HEK293 (cell line): Measurements from ENCODE around the gene WDR4.
"Not testable (repeated sequence)": the region's sequence is repeated elsewhere in the genome, so short reads cannot be mapped to it uniquely, and the experiment has no call there.

Experiments
- CTCF ChIP-seq: fragments of 450-650 bp; formaldehyde crosslinking; IDR thresholded peaks from 2 replicates; pipeline ENCODE4 v1.5.1; 2016; ENCODE audit warnings: missing biosample characterization, missing genetic modification characterization
- SCRT2 ChIP-seq: fragments of 450-650 bp; formaldehyde crosslinking; IDR thresholded peaks from 2 replicates; pipeline ENCODE4 v1.5.1; 2016; ENCODE audit warnings: missing biosample characterization, missing genetic modification characterization
- YY2 ChIP-seq: fragments of 450-650 bp; formaldehyde crosslinking; IDR thresholded peaks from 2 replicates; pipeline ENCODE4 v1.5.1; 2016; ENCODE audit warnings: missing biosample characterization, missing genetic modification characterization
- ZBTB44 ChIP-seq: fragments of 450-650 bp; IDR thresholded peaks from 2 replicates; pipeline ENCODE4 v1.5.1; 2018; ENCODE audit warnings: missing biosample characterization, mild to moderate bottlenecking, missing genetic modification characterization
- ZBTB48 ChIP-seq: fragments of 450-650 bp; formaldehyde crosslinking; IDR thresholded peaks from 2 replicates; pipeline ENCODE4 v1.5.1; 2016; ENCODE audit warnings: missing biosample characterization, missing genetic modification characterization
- ZNF121 ChIP-seq: fragments of 450-650 bp; formaldehyde crosslinking; IDR thresholded peaks from 2 replicates; pipeline ENCODE4 v1.5.1; 2016; ENCODE audit warnings: missing biosample characterization, missing genetic modification characterization
- ZNF132 ChIP-seq: fragments of 450-650 bp; formaldehyde crosslinking; IDR thresholded peaks from 2 replicates; pipeline ENCODE4 v1.5.1; 2017; ENCODE audit warnings: missing biosample characterization, missing genetic modification characterization, borderline replicate concordance
- ZNF138 ChIP-seq: fragments of 450-650 bp; formaldehyde crosslinking; IDR thresholded peaks from 2 replicates; pipeline ENCODE4 v1.5.1; 2016; ENCODE audit warnings: missing biosample characterization, missing genetic modification characterization, borderline replicate concordance
- ZNF18 ChIP-seq: fragments of 450-650 bp; formaldehyde crosslinking; IDR thresholded peaks from 2 replicates; pipeline ENCODE4 v1.5.1; 2016; ENCODE audit warnings: missing biosample characterization, missing genetic modification characterization
- ZNF274 ChIP-seq, 2 experiments: fragments of 200-500 bp in 1 of 2; fragments of 450-650 bp in 1 of 2; sonication (Bioruptor generic) in 1 of 2; formaldehyde crosslinking in 1 of 2; IDR thresholded peaks; 2 replicates each; pipeline versions ENCODE4 v1.5.1 to v1.6.1; 2014 to 2016; ENCODE audit warnings: borderline replicate concordance in 1 of 2, inconsistent platforms in 1 of 2, low read length in 1 of 2, missing biosample characterization in 1 of 2, missing genetic modification characterization in 1 of 2
- ZNF302 ChIP-seq: fragments of 450-650 bp; formaldehyde crosslinking; IDR thresholded peaks from 2 replicates; pipeline ENCODE4 v1.5.1; 2016; ENCODE audit warnings: missing biosample characterization, missing genetic modification characterization, low read depth
- ZNF600 ChIP-seq: fragments of 450-650 bp; formaldehyde crosslinking; IDR thresholded peaks from 2 replicates; pipeline ENCODE4 v1.5.1; 2016; ENCODE audit warnings: missing biosample characterization, missing genetic modification characterization
- ZNF843 ChIP-seq: fragments of 450-650 bp; formaldehyde crosslinking; IDR thresholded peaks from 2 replicates; pipeline ENCODE4 v1.5.1; 2016; ENCODE audit warnings: missing biosample characterization, missing genetic modification characterization

GRCh38 chr21:42911920-42912319 lies 32.6 kb upstream of the WDR4 start:
- not testable (repeated sequence) for TF ChIP-seq CTCF (tag by site-specific recombination); ZNF138 (tag by site-specific recombination); SCRT2 (tag by site-specific recombination); ZNF121 (tag by site-specific recombination); ZNF600 (tag by site-specific recombination); ZNF132; ZBTB48 (tag by site-specific recombination); ZNF274 (IDR thresholded peaks at IDR 0.05; ENCODE audit: low read length); ZNF274 (tag by site-specific recombination; IDR thresholded peaks at IDR 0.05; ENCODE audit: borderline replicate concordance); ZNF18 (tag by site-specific recombination); ZNF843 (tag by site-specific recombination); YY2 (tag by site-specific recombination); ZNF302 (tag by site-specific recombination)
- TF ChIP-seq ZBTB44 (tag by site-specific recombination) = peak; percentile 61; the same call in 1 of the 2 replicates
